Ovary (tissue), 9 donors: ENCODE measurements around the gene KDM5A. TPM values are rescaled to one million over a fixed set of nuclear protein-coding genes. Genes with fewer than 3 reads are reported as not detected.

Experiments
- DNase-seq, 5 donors: peaks; one replicate each; pipeline ENCODE4 v3.0.0-alpha.2; 2019 to 2020
- H3K27ac ChIP-seq, 2 donors: fragments of 200-600 bp; one replicate each; pipeline versions ENCODE4 v1.5.1 to v1.8.0; 2019 to 2022
- H3K27me3 ChIP-seq: fragments of 200-600 bp; one replicate; pipeline ENCODE4 v1.8.0; 2022
- H3K36me3 ChIP-seq: fragments of 200-600 bp; sonication (generic); one replicate; pipeline ENCODE4 v1.5.1; 2019
- H3K4me1 ChIP-seq: one replicate; pipeline ENCODE4 v1.8.1; 2013; ENCODE audit warnings: mild to moderate bottlenecking, moderate library complexity; ENCODE audit not compliant: insufficient read depth
- H3K4me3 ChIP-seq: fragments of 200-600 bp; sonication (generic); one replicate; pipeline ENCODE4 v1.5.1; 2017
- H3K9me3 ChIP-seq, 2 donors: fragments of 200-600 bp in 1 of 2; sonication (generic) in 1 of 2; one replicate each; pipeline versions ENCODE4 v1.5.1 to v1.8.1; 2013 to 2019; ENCODE audit warnings: mild to moderate bottlenecking in 1 of 2, moderate library complexity in 1 of 2
- EP300 ChIP-seq: sonication (generic); formaldehyde crosslinking; IDR thresholded peaks from one replicate; pipeline ENCODE4 v1.6.1; 2017; ENCODE audit warnings: antibody characterized with exemption
- POLR2A ChIP-seq: fragments of 450-650 bp; IDR thresholded peaks from one replicate; pipeline ENCODE4 v1.6.1; 2017; ENCODE audit warnings: antibody characterized with exemption, mild to moderate bottlenecking, moderate library complexity
- WGBS, 3 donors: extraction: QIAGEN DNeasy Blood & Tissue Kit in 1 of 3; methylation state at CpG; one replicate each; pipeline versions ENCODE4 v1.1.5 to v1.1.7; 2013 to 2017; 5-methylcytosine and 5-hydroxymethylcytosine counted together
- intact Hi-C, 4 donors: fragments of 100-400 bp; cut with DNase I; formaldehyde crosslinking; loops; one replicate each; pipeline versions ENCODE4 v1.11.0 to v1.15.1; 2022 to 2023
- polyA plus RNA-seq, 2 donors: library from polyadenylated mRNA; stranded (reverse); fragments of 200-250 nt in 1 of 2; fragments of 350-450 nt in 1 of 2; fragmentation: Illumina TruSeq in 1 of 2; extraction: RNeasy Lipid Tissue Mini Kit (QIAGEN cat#74804) in 1 of 2; gene quantifications; one replicate each; pipeline ENCODE4 v1.2.3, GENCODE V29; 2013 to 2014
- total RNA-seq, 7 donors: library from RNA; depleted of rRNA in 2 of 7; stranded (reverse); fragments of >200 nt in 2 of 7; fragmentation: NEBNext Ultra II Directional in 3 of 7; extraction: Animal tissue kit (Norgen Biotek cat#: 25700) in 3 of 7; gene quantifications; one replicate each; pipeline versions ENCODE4 v1.1.0 to v1.2.4, GENCODE V29; 2016 to 2023
- TF ChIP-seq, protein P1 (sequence below), 3 donors: fragments of 450-650 bp in 2 of 3; fragments of 200-600 bp in 1 of 3; IDR thresholded peaks; one replicate each; pipeline versions ENCODE4 v1.5.1 to v1.8.0; 2016 to 2022; ENCODE audit warnings: antibody characterized with exemption in 3 of 3, mild to moderate bottlenecking in 1 of 3
- donor health status: DM: no; HTN: no; CAD: no; lungs with moderate emphysema.
- donor health status: DM: no; HTN: no; CAD: no.
- donor health status: Bipolar disorder and iron deficiency.
- donor health status: DM: yes; HTN: yes; CAD: no.
- donor health status: DM: no; HTN: no; CAD: no.
- donor health status: DM: yes; HTN: yes; CAD: no.

The KDM5A gene
- total and polyA plus RNA-seq, 9 donors, result 11.6 to 69.9 (median 56.5) TPM

DNA sequence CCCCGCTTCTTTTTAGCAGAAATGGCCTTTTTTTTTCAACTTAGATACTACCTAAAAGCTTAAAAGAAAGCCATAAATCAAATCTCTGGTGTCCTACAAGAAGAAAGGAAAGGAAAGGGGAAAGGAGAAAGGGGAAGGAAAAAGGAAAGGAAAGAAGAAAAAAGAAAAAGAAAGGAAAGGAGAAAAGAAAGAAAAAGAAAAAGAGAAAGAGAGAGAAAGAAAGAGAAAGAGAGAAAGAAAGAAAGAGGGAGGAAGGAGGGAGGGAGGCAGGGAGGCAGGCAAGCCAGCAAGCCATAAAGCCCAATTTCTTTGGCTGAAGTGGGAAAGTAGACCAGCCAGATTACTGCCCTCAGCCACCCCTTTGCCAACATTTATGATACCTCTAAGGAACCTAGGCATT, 94.0 kb downstream of the KDM5A start:
- 94 to 97% (median 94%) methylated on average over 1 of the region's 1 CpG for whole genome bisulfite sequencing, 3 donors
- Histone ChIP-seq H3K27ac (no peak overlapping the region), H3K9me3 (no peaks in the 10 kb centered on the region), H3K27me3 (no peaks in the 10 kb centered on the region), H3K4me3 (no peak overlapping the region), H3K36me3 (no peaks in the 10 kb centered on the region), H3K4me1 (no peaks in the 10 kb centered on the region)
- no peak for DNase-seq
- TF ChIP-seq POLR2A, result no peak
- no peak for TF ChIP-seq EP300
- TF ChIP-seq, protein P1, sequence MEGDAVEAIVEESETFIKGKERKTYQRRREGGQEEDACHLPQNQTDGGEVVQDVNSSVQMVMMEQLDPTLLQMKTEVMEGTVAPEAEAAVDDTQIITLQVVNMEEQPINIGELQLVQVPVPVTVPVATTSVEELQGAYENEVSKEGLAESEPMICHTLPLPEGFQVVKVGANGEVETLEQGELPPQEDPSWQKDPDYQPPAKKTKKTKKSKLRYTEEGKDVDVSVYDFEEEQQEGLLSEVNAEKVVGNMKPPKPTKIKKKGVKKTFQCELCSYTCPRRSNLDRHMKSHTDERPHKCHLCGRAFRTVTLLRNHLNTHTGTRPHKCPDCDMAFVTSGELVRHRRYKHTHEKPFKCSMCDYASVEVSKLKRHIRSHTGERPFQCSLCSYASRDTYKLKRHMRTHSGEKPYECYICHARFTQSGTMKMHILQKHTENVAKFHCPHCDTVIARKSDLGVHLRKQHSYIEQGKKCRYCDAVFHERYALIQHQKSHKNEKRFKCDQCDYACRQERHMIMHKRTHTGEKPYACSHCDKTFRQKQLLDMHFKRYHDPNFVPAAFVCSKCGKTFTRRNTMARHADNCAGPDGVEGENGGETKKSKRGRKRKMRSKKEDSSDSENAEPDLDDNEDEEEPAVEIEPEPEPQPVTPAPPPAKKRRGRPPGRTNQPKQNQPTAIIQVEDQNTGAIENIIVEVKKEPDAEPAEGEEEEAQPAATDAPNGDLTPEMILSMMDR (IDR thresholded peaks at IDR 0.05), result no peak
- intact Hi-C loops, result no loop called here

DNA sequence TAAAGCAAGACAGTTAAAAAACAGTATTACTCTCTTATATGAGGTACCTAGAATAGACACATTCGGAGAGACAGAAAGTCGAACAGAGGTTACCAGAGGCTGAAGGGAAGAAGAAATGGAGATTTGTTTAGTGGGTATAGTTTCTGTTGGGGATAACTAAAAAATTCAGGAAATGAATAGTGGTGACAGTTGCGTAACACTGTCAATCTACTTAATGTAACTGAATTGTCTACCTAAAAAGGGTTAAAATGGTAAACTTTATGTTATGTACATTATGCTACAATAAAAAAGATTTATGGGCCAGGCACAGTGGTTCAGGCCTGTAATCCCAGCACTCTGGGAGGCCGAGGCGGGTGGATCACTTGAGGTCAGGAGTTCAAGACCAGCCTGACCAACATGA, 95.9 kb downstream of the KDM5A start:
- H3K36me3 ChIP-seq, result no peaks in the 10 kb centered on the region
- no peak overlapping the region for H3K27ac ChIP-seq
- H3K4me1 ChIP-seq, result no peaks in the 10 kb centered on the region
- TF ChIP-seq EP300 (no peak), POLR2A (no peak)
- TF ChIP-seq, protein P1 (IDR thresholded peaks at IDR 0.05), result no peak
- no peak overlapping the region for H3K4me3 ChIP-seq
- no peaks in the 10 kb centered on the region for H3K9me3 ChIP-seq
- DNase-seq, result no peak
- 88 to 95% (median 93%) methylated on average over 5 of the region's 5 CpGs for WGBS, 3 donors
- intact Hi-C loops, result no loop called here
- H3K27me3 ChIP-seq, result no peaks in the 10 kb centered on the region

DNA sequence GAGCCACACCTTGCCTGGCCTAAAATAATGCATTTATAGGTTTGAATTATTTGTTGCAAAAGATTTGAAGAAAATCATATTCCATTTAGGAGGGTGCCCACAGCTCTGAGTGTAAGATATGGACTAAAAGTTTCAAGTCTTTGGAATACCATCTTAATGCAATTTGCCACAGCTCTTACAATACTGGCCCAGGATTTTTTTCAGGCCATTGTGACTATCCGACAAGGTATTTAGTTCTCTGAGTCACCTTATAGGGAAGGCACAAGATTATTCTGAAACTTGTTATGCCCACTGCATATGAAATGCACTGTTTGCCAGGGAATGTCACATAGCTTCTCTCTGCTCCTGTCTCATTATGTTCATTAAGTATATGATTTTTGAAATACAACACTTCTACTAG, 96.9 kb downstream of the KDM5A start:
- no peaks in the 10 kb centered on the region for H3K4me1 ChIP-seq
- H3K27ac ChIP-seq, result no peak overlapping the region
- DNase-seq, result no peak
- no peaks in the 10 kb centered on the region for H3K9me3 ChIP-seq
- WGBS, 3 donors, result 96 to 100% (median 99%) methylated on average over 1 of the region's 1 CpG
- H3K4me3 ChIP-seq, result no peak overlapping the region
- H3K36me3 ChIP-seq, result no peaks in the 10 kb centered on the region
- no peaks in the 10 kb centered on the region for H3K27me3 ChIP-seq
- no peak for TF ChIP-seq POLR2A
- TF ChIP-seq EP300, result no peak
- TF ChIP-seq, protein P1 (IDR thresholded peaks at IDR 0.05), result no peak
- intact Hi-C loops, result no loop called here

DNA sequence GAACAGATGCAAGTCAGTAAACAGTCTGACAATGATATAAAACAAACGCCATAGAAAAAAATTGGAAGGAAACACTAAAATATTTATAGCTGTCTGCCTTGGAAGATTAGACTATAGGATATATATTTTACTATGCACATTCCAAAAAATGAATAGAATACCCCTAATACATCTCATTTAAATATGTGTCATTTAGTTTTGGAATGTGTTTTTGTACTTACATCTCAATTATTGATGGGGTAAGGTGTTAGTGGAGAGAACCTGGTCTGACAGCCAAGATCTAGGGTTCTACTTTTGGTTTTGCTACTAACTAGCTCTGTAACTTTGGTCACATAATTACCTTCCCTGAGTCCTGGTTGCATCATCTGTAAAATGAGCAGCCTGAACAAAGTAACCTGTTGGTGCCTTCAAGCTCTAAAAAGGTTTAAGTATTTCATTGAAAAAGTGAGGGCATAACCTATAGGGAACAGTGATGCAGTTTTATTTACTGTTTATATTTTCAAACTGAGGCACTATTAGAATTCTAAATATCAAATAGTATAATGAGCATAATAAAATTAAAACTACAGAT, 97.9 kb downstream of the KDM5A start:
- no peak for TF ChIP-seq EP300
- TF ChIP-seq, protein P1 (IDR thresholded peaks at IDR 0.05), result no peak
- TF ChIP-seq POLR2A, result no peak
- intact Hi-C loops, result no loop called here
- no peaks in the 10 kb centered on the region for H3K36me3 ChIP-seq

More for the DNA sequence above, 97.9 kb downstream of the KDM5A start:
- no peaks in the 10 kb centered on the region for H3K4me1 ChIP-seq
- no peak for DNase-seq
- no peaks in the 10 kb centered on the region for H3K9me3 ChIP-seq
- H3K27me3 ChIP-seq, result no peaks in the 10 kb centered on the region
- 59 to 66% (median 65%) methylated on average over 1 of the region's 1 CpG for WGBS, 3 donors
- no peak overlapping the region for H3K27ac ChIP-seq
- no peak overlapping the region for H3K4me3 ChIP-seq
